ENCODE results near the gene DOCK8. TPM values are rescaled to one million over a fixed set of nuclear protein-coding genes. Genes with fewer than 3 reads are reported as not detected.

The DOCK8 gene
- total and polyA plus RNA-seq, 2 of the 4 experiments (the other 2 are of a cell fraction), result not detected

DNA sequence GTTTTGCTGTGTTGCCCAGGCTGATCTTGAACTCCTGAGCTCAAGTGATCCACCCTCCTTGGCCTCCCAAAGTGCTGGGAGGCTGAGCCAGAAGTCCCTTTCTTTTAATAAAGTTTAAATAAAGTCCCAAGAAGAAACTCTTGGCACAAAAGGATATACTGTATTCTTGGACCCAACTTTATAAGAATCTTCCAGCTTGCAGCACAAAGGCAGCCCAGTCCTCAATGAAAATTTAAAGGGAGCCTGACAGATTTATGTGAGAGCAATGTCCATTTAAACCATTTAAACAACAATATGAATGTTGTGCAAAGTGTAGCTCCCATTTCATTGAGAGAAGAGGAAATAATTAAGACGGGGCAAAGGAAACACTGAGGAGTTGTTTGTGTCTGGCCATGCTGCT is 217.0 kb downstream of the DOCK8 start:
- Histone ChIP-seq H2AFZ (replicated peaks; ENCODE audit: low read length, poor library complexity) (no peak overlapping the region), H2BK5ac (ENCODE audit: low read depth, low read length, poor library complexity, severe bottlenecking) (no peak overlapping the region), H3K9ac (ENCODE audit: low read depth, low read length) (no peak overlapping the region), H3K36me3 (ENCODE audit: control insufficient read depth, insufficient read depth, low read length) (no peaks in the 10 kb centered on the region), H4K5ac (ENCODE audit: low read depth, low read length) (no peak overlapping the region), H3K23ac (ENCODE audit: low read depth, low read length) (no peak overlapping the region), H3K56ac (ENCODE audit: extremely low read depth, insufficient read depth, low read length) (no peak overlapping the region), H3K27me3 (ENCODE audit: control insufficient read depth, insufficient read depth, low read length) (peaks cover 3% of the 10 kb centered on the region; the same call in 1 of the 2 replicates), H4K91ac (ENCODE audit: insufficient read depth, low read depth, low read length) (no peak overlapping the region), H2BK120ac (ENCODE audit: low read depth, low read length) (no peak overlapping the region), H2BK20ac (ENCODE audit: low read depth, low read length) (no peak overlapping the region), H3K9me3 (ENCODE audit: control insufficient read depth, insufficient read depth, low read length) (no peaks in the 10 kb centered on the region), H4K20me1 (ENCODE audit: insufficient read depth, low read length) (no peaks in the 10 kb centered on the region), H3K4me1 (ENCODE audit: control insufficient read depth, insufficient read depth, low read length) (no peaks in the 10 kb centered on the region; the same call in 1 of the 2 replicates), H3K14ac (replicated peaks; ENCODE audit: low read depth, low read length) (no peak overlapping the region), H3K27ac (ENCODE audit: insufficient read depth, low read length) (no peak overlapping the region), H2AK9ac (replicated peaks; ENCODE audit: low read depth, low read length, poor library complexity) (no peak overlapping the region), H3K4ac (ENCODE audit: low read depth, low read length) (no peak overlapping the region), H4K8ac (ENCODE audit: low read depth in 2 of 2, low read length in 2 of 2) (no peak overlapping the region), H2BK15ac (ENCODE audit: low read depth, low read length) (no peak overlapping the region), H3K79me1 (ENCODE audit: low read depth in 1 of 2, low read length in 2 of 2) (no peaks in the 10 kb centered on the region), H3K4me2 (ENCODE audit: low read depth, low read length) (no peak overlapping the region), H3K9me1 (ENCODE audit: insufficient read depth, low read length) (no peaks in the 10 kb centered on the region), H3K18ac (ENCODE audit: low read depth, low read length) (no peak overlapping the region), H2AK5ac (ENCODE audit: low read depth, low read length) (no peak overlapping the region), H3K4me3 (ENCODE audit: insufficient read depth, low read depth, low read length) (no peak overlapping the region)
- no peak for ATAC-seq (ENCODE audit: low read depth)
- DNase-seq, result no peak
- intact Hi-C loops (cut with micrococcal nuclease) (loop anchor here (10.0 kb wide), 1 partner anchor 47 kb away; no protein-coding TSS in a partner anchor), dilution Hi-C loops (cut with HindIII; ENCODE audit: low sequenced_read_pairs, unreplicated experiment) (no loop called here), in situ Hi-C loops (cut with MboI; ENCODE audit: low sequenced_read_pairs) (no loop called here)
- TF ChIP-seq MAFK (IDR thresholded peaks at IDR 0.05; ENCODE audit: low read depth, low read length) (no peak), SMC3 (IDR thresholded peaks at IDR 0.05; ENCODE audit: low read depth, low read length) (no peak), CEBPB (IDR thresholded peaks at IDR 0.05; ENCODE audit: low read depth, low read length) (no peak), BHLHE40 (IDR thresholded peaks at IDR 0.05; ENCODE audit: low read depth, low read length) (no peak), RAD21 (IDR thresholded peaks at IDR 0.05; ENCODE audit: low read length) (no peak)
- TF ChIP-seq, protein P1, sequence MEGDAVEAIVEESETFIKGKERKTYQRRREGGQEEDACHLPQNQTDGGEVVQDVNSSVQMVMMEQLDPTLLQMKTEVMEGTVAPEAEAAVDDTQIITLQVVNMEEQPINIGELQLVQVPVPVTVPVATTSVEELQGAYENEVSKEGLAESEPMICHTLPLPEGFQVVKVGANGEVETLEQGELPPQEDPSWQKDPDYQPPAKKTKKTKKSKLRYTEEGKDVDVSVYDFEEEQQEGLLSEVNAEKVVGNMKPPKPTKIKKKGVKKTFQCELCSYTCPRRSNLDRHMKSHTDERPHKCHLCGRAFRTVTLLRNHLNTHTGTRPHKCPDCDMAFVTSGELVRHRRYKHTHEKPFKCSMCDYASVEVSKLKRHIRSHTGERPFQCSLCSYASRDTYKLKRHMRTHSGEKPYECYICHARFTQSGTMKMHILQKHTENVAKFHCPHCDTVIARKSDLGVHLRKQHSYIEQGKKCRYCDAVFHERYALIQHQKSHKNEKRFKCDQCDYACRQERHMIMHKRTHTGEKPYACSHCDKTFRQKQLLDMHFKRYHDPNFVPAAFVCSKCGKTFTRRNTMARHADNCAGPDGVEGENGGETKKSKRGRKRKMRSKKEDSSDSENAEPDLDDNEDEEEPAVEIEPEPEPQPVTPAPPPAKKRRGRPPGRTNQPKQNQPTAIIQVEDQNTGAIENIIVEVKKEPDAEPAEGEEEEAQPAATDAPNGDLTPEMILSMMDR (conservative IDR thresholded peaks at IDR 0.05; ENCODE audit: low read depth, low read length), result no peak
- no CpG with 5 or more reads among the region's 1 CpG for WGBS, 2 experiments (ENCODE audit: extremely low coverage in 2 of 2, insufficient read length in 1 of 2)
- POLR2A ChIA-PET (ENCODE audit: unreplicated experiment), result no interaction called here
- no TSS peak for BruUV-seq (replicated peaks)
- CTCF ChIA-PET, result interaction anchor here (0.6 kb wide), 1 partner anchor 9 kb away, joined by 3 read pairs; no protein-coding TSS in a partner anchor
